ENCODE measurements around the gene PLCXD1.
"Not testable (repeated sequence)": the region's sequence is repeated elsewhere in the genome, so short reads cannot be mapped to it uniquely, and the experiment has no call there.

The PLCXD1 gene

GRCh38 chrX:264634-265455, 16.3 kb upstream of the PLCXD1 start:
- FAIRE-seq: no peak

GRCh38 chrX:265502-265901, 15.7 kb upstream of the PLCXD1 start:
- no peak for FAIRE-seq

DNA sequence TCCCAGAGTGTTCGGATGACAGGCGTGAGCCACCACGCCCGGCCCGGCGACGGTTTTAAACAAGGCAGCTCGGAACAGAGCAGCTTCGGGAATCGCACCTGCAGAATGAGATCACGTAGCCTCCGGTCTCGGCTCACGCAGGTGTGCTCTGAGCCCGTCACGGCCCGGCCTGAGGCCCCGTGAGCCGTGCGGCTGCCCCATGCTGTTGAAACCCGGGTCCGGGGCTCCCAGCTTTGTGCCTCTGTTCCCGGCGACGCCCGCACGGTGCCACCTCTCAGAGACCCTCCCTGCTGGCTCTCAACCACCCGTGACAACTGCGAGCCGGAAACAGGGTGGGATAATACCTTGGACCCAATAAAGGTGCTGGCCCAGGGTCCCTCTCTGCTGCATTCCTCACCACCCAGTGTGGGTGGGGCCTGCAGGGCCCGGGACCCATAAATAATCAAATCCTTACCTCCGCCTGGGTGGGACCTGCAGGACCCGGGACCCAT, 13.4 kb upstream of the PLCXD1 start:
- no peak for FAIRE-seq

- FAIRE-seq: no peak
Measured at GRCh38 chrX:270848-271367, 10.3 kb upstream of the PLCXD1 start.

DNA sequence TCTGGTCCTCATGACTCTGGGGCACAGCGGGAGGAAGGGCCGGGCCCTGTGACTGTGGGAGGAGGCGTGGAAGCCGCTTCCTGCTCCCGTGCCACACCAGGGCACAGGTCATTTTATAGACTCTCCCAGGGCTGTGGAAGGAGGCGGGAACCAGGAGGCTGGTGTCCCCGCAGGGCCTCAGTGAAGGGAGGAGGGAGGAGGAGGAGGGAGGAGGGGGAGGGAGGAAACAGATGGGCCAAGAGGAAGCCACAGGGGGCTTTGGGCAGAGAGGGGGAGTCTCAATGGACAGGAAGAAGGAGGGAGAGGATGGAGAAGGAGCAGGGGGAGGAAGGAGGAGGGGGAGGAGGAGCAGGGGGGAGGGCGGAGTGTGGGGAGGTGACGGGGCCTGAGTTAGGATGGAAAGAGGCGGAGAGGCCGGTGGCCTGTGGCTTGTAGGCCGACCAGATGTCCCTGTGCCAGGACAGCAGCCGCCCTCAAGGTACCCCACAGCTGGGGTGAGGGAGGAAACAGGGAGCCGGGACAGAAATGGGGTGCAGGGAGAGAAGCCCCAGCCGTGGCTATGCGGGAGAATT, 6.2 kb upstream of the PLCXD1 start:
- no peak for FAIRE-seq

DNA sequence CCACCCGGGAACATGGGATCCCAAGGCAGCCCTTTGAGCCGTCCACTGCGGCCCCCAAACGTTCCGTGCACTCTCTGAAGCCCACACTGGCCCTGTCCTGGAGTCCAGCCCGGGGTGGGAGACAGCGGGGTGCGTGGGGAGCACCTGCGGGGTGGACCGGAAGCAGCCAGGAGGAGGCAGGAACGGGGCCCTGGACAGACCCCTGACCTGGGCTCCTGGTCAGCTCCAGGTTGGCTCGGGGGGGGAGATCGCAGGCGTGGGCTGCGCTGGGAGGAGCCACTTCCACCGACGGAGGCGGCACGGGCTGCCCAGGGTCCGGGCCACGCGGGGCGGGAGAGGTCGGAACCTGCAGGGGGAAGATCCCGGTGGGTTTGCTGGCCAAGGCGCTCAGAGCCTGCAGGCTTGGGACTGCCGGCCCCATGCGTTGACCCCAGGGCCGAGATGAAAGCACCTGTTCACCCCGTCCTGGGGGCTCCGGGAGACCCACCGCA, 5.7 kb upstream of the PLCXD1 start:
- no peak for FAIRE-seq

- FAIRE-seq: no peak
Measured at GRCh38 chrX:275967-276580, 5.1 kb upstream of the PLCXD1 start.

DNA sequence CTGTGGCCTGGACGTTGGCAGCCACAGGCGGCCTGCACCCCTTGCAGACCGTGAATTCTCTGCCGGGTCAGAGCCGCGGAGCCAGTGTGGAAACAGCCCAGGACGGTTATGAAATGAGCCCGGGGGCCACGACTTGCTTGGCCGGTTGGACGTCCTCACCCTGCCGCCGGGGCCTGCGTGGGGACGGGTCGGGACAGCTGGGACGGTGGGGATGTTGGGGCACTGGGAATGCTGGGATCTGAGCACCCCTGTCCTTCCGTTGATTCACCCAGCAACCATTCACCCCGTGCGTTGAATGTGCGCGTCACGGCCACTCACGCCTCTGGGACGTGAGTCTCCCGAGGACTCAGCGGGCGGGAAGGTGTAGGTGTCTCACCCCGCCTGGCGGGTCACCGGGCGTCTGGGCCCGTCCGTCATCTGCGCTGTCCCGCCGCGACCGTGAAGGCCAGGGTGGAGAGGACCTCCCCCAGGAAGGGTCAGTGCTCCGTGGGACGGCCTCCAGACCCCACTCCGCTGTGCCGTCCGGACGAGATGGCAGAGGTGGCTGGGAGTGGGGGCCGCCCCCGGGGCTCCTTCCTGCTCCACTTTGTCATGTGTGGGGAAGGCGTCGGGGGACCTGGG, 4.5 kb upstream of the PLCXD1 start:
- no peak for FAIRE-seq

GRCh38 chrX:279757-280604, 1.2 kb upstream of the PLCXD1 start:
- not testable (repeated sequence) for FAIRE-seq

GRCh38 chrX:280722-281121, 459 bp upstream of the PLCXD1 start:
- FAIRE-seq: not testable (repeated sequence)

GRCh38 chrX:282000-282681, 960 bp downstream of the PLCXD1 start:
- FAIRE-seq: not testable (repeated sequence)

GRCh38 chrX:283115-283845, 2.1 kb downstream of the PLCXD1 start:
- FAIRE-seq: no peak

DNA sequence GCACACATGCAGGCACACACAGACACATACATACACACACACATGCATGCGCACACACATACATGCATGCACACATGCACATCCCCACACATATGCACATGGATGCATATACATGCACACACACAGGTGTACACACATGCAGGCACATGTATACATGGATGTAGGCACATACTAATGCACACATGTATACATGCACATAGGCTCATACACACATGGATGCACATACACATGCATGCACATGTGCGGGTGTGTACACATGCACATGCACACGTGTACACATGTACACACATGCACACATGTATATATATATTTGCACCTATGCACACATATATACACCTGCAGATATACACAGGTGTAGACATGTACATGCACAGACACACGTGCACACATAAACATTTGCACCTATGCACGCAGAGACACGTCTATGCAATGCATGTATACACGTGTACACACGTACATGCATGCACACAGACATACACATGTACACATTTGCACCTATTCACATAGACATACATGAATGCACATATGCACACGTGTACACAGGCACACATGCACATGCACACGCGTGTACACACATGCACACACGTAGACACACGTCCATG, 4.0 kb downstream of the PLCXD1 start:
- no peak for FAIRE-seq

GRCh38 chrX:287670-288069, 6.5 kb downstream of the PLCXD1 start:
- FAIRE-seq: no peak

- no peak for FAIRE-seq
Measured at GRCh38 chrX:288561-288991, 7.4 kb downstream of the PLCXD1 start.

DNA sequence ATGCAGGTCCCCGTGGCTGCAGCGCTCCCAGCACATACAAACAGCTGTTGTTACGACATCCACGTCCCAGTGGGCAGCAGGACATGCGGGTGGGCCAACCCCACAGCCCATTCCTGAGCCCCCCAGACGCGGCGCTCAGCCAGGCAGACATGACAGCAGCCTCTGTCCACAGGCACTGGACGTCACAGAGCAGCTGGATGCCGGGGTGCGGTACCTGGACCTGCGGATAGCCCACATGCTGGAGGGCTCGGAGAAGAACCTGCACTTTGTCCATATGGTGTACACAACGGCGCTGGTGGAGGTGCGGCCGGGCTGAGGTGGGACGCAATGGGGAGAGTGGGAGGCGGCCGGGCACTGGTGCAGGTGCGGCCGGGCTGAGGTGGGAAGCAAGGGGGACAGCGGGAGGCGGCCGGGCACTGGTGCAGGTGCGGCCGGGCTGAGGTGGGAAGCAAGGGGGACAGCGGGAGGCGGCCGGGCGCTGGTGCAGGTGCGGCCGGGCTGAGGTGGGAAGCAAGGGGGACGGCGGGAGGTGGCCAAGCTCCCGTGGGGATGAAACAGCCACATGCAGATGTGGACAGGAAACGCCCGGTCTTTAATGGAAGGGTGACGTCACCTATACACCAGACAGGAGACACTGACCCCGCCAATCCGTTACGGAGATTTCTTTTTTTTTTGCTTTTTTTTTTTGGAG, 9.4 kb downstream of the PLCXD1 start:
- FAIRE-seq: no peak

DNA sequence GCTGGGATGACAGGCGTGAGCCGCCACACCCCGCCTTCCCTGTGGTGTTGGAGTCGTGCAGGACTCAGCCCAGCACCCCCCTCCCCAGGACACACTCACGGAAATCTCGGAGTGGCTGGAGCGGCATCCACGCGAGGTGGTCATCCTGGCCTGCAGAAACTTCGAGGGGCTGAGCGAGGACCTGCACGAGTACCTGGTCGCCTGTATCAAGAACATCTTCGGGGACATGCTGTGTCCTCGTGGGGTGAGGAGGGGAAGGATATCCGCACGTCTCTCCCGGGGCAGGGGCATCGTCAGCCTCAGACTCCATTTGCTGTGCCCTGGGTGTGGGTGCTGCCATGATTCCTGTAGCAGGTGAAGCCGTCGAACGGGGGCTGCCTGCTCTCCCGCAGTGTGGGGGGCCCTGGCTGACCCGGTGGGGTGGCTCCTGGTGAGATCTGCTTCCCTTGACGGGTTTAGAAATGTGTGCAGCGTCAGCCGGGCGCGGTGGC, 10.3 kb downstream of the PLCXD1 start:
- FAIRE-seq: no peak

DNA sequence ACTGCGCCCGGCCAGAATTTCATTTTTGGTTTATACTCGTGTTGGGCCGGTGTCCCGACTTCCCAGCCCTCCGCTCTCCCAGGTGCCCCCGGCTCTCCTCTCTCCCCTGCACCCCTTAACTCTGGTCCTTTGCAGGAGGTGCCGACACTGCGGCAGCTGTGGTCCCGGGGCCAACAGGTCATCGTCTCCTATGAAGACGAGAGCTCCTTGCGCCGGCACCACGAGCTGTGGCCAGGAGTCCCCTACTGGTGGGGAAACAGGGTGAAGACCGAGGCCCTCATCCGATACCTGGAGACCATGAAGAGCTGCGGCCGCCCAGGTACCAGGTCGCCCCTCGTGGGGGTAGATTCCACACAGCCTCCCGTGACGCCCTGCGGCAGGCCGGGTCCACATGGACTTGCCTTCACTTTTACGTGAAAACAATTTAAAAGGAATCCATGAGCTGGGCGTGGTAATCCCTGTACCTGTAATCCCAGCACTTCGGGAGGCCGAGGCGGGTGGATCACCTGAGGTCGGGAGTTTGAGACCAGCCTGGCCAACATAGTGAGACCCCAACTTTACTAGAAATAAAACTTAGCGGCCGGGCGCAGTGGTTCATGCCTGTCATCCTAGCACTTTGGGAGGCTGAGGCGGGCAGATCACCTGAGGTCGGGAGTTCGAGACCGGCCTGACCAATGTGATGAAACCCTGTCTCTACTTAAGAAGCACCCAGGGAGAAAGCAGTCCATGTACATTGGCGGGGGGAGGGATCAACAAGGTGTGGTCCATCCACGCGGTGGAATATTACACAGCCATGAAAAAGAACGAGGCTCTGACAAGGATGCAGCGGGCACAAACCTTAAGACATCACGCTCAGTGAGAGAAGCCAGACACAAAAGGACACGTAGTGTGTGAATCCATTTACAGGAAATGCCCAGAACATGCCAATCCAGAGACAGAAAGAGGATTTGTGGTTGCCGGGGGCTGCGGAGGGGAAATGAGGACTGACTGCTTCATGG, 12.0 kb downstream of the PLCXD1 start:
- FAIRE-seq: no peak

Data from islet of Langerhans (tissue), 1 donor.